ENCODE data around the gene NR2F1. TPM values are rescaled to one million over a fixed set of nuclear protein-coding genes. Genes with fewer than 3 reads are reported as not detected.

Gene NR2F1
- total RNA-seq, 2 donors from 2014 or later, result 2.7 to 2.9 TPM

- Histone ChIP-seq H3K27ac (no peak overlapping the region), H3K36me3 (no peaks in the 10 kb centered on the region), H3K4me1 (no peaks in the 10 kb centered on the region), H3K9ac (ENCODE audit: low read depth in 2 of 2, low read length in 2 of 2) (no peak overlapping the region), H3K27me3 (peaks cover 81% of the 10 kb centered on the region), H3K9me3 (no peaks in the 10 kb centered on the region), H3K4me3 (no peak overlapping the region)
- DNase-seq, result no peak
- intact Hi-C loops (cut with DNase I), result no loop called here
- TF ChIP-seq, protein P1, sequence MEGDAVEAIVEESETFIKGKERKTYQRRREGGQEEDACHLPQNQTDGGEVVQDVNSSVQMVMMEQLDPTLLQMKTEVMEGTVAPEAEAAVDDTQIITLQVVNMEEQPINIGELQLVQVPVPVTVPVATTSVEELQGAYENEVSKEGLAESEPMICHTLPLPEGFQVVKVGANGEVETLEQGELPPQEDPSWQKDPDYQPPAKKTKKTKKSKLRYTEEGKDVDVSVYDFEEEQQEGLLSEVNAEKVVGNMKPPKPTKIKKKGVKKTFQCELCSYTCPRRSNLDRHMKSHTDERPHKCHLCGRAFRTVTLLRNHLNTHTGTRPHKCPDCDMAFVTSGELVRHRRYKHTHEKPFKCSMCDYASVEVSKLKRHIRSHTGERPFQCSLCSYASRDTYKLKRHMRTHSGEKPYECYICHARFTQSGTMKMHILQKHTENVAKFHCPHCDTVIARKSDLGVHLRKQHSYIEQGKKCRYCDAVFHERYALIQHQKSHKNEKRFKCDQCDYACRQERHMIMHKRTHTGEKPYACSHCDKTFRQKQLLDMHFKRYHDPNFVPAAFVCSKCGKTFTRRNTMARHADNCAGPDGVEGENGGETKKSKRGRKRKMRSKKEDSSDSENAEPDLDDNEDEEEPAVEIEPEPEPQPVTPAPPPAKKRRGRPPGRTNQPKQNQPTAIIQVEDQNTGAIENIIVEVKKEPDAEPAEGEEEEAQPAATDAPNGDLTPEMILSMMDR (IDR thresholded peaks at IDR 0.05), result no peak
These were observed 13.3 kb downstream of the NR2F1 start for GRCh38 chr5:93596310-93596675.

GRCh38 chr5:93596676-93597490 lies 13.9 kb downstream of the NR2F1 start:
- Histone ChIP-seq H3K27ac (no peak overlapping the region), H3K27me3 (peaks cover 87% of the 10 kb centered on the region), H3K36me3 (no peaks in the 10 kb centered on the region), H3K9ac (ENCODE audit: low read depth in 2 of 2, low read length in 2 of 2) (no peak overlapping the region), H3K9me3 (no peaks in the 10 kb centered on the region), H3K4me1 (no peaks in the 10 kb centered on the region), H3K4me3 (no peak overlapping the region)
- intact Hi-C loops (cut with DNase I), result no loop called here
- DNase-seq, result peak; percentile 75
- TF ChIP-seq, protein P1 (IDR thresholded peaks at IDR 0.05), result no peak

DNA sequence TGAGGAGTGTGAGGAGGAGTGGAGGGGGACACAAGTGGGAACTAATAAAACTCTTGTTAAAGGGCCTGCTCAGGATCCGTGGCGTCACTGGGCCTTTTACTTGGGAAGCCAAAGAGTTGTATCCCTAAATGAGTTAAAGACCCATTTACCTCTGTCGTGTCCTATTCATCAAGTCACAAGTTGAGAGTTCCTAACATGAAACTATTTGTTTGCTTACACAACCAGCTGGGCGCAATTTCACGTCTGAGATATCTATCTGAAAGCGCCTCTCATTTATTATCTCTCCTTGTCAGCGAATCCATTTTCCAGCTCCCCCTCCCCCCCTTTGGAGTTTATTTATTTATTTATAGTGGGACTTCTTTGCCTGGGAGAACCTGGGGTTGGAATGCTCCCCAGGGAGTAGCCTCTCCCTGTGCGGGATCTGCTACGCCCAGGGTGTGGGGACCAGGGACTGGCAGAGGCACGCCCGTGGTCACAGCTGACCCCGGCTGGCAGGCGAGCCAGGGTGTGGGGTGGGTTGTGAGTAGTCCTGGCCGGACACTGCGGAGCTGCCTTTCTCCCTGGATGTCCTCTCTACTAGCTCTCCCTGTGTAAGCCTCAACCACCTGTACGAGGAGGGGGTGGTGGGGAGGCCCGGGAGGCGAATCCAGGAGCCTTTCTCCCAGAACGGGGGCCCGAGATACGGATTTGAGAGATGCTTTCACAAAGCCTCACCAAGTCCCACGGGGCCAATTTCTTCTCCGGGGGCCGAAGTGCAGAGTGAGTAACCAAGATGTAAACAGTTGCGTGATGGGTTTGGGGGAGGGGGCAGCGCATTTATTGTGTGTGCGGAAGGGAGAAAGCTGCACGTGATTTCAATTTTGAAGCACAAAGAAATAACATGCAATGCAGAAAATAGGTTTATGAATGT lies 15.3 kb downstream of the NR2F1 start:
- Histone ChIP-seq H3K4me3 (no peak overlapping the region), H3K9me3 (no peaks in the 10 kb centered on the region), H3K4me1 (no peaks in the 10 kb centered on the region), H3K36me3 (no peaks in the 10 kb centered on the region), H3K27me3 (peaks cover 95% of the 10 kb centered on the region), H3K9ac (ENCODE audit: low read depth in 2 of 2, low read length in 2 of 2) (no peak overlapping the region), H3K27ac (no peak overlapping the region)
- no peak for DNase-seq
- TF ChIP-seq, protein P1 (IDR thresholded peaks at IDR 0.05), result no peak
- intact Hi-C loops (cut with DNase I), result no loop called here

GRCh38 chr5:93599001-93599379 lies 16.0 kb downstream of the NR2F1 start:
- intact Hi-C loops (cut with DNase I), result no loop called here
- Histone ChIP-seq H3K9ac (ENCODE audit: low read depth in 2 of 2, low read length in 2 of 2) (no peak overlapping the region), H3K36me3 (no peaks in the 10 kb centered on the region), H3K4me3 (no peak overlapping the region), H3K27me3 (peaks cover 95% of the 10 kb centered on the region), H3K9me3 (no peaks in the 10 kb centered on the region), H3K27ac (no peak overlapping the region), H3K4me1 (no peaks in the 10 kb centered on the region)
- TF ChIP-seq, protein P1 (IDR thresholded peaks at IDR 0.05), result no peak
- DNase-seq, result no peak

DNA sequence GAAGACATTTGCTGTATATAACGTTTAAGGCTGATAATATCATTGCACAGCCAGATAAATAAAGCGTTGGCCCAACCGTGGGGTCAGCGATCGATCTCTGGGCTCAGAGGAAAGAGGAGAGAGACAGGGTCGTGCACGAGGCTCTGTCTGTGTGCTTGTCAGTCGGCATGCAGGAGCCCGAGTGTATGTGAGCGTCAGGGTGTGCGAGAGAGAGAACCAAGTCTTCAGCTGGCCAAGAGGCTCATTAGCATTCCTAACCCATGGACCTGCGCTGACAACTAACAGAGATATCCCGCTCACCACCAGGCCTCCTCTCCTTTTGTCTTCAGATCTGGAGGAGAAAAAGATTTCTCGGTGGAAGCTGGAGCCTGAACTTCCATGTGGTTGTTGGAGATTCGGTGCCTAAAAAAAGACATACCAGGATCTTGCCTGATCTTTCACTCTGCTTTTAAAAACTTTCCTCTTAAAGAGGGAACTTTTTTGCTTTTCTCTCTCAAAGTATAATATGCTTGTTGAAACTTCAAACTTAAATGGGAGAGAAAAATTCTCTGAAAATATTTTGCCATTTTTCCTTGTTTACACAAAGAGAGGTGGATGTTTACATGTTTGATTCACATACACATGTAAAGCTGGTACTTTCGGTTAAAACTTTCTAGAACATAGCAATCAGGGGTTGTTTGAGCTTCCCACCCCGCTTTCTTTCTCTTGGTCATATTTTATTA lies 16.5 kb downstream of the NR2F1 start:
- Histone ChIP-seq H3K4me1 (no peaks in the 10 kb centered on the region), H3K4me3 (no peak overlapping the region), H3K9me3 (no peaks in the 10 kb centered on the region), H3K27me3 (peaks cover 96% of the 10 kb centered on the region), H3K9ac (ENCODE audit: low read depth in 2 of 2, low read length in 2 of 2) (no peak overlapping the region), H3K27ac (no peak overlapping the region), H3K36me3 (no peaks in the 10 kb centered on the region)
- DNase-seq, result no peak
- intact Hi-C loops (cut with DNase I), result loop anchor here (10.0 kb wide), 1 partner anchor 205 kb away; no protein-coding TSS in a partner anchor
- TF ChIP-seq, protein P1 (IDR thresholded peaks at IDR 0.05), result no peak
